Nephron progenitor cell (in vitro differentiated cells): ENCODE data around the gene LRCOL1.

Source experiments
- DNase-seq: peaks from one replicate; pipeline ENCODE4 v3.0.0; 2021
- H3K27ac Mint-ChIP-seq: 2 replicates; pipeline ENCODE4 v1.8.0; 2021; ENCODE audit warnings: mild to moderate bottlenecking, moderate library complexity, mixed read lengths
- H3K27me3 Mint-ChIP-seq: 2 replicates; pipeline ENCODE4 v1.8.0; 2021; ENCODE audit warnings: mild to moderate bottlenecking, low read depth, mixed read lengths; ENCODE audit not compliant: poor library complexity
- H3K36me3 Mint-ChIP-seq: 2 replicates; pipeline ENCODE4 v1.8.0; 2021; ENCODE audit warnings: low read depth, mixed read lengths
- H3K4me1 Mint-ChIP-seq: 2 replicates; pipeline ENCODE4 v1.8.0; 2021; ENCODE audit warnings: mixed read lengths
- H3K4me3 Mint-ChIP-seq: 2 replicates; pipeline ENCODE4 v1.8.0; 2021; ENCODE audit warnings: mild to moderate bottlenecking, moderate library complexity, mixed read lengths
- H3K9me3 Mint-ChIP-seq: 2 replicates; pipeline ENCODE4 v1.8.0; 2021; ENCODE audit warnings: mild to moderate bottlenecking, moderate library complexity, mixed read lengths
- TF ChIP-seq, protein P1 (sequence below): fragments of 200-600 bp; sonication (generic); IDR thresholded peaks from 2 replicates; pipeline ENCODE4 v1.5.0; 2021; ENCODE audit warnings: antibody characterized with exemption

The LRCOL1 gene

DNA sequence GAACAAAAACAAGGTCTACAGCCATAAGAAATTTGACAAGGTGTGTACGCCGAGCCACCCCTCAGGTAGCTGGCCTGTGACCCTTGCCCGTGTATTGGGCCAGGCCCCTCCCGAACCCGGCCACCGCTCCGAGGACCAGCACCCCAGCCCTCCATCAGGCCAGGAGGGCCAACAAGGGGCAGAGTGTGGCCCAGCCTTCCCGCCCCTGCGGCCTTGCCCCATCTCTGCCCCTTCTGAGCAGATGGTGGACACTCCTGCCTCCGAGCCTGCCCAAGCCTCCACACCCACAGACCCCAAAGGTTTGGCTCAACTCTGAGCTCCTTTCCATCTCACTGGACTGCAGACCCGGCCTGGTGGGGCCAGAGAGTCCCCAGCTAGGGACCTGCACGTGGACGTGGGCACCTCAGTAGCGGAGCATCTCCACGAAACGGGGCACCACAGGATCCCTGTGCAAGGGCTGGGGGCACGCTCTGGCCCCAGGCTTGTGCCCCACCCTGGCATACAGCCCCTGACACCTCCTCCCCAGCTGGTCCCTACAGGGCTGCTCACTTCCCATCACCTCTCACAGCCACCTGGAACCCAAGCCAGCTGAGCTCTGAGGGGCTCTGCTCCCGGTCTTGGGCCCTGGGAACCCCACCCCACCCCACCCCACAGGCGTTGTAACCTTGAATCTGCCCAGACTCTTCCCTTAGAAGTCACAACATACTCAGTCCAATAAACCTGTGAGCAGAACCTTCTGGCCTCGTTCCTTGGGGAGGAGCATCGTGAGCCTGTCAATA, 11.5 kb upstream of the LRCOL1 start:
- Mint-ChIP-seq H3K27me3 (peaks cover 38% of the 10 kb centered on the region), H3K4me1 (peaks cover 38% of the 10 kb centered on the region), H3K4me3 (no peak overlapping the region), H3K9me3 (peaks cover 14% of the 10 kb centered on the region), H3K36me3 (peaks cover 18% of the 10 kb centered on the region), H3K27ac (peak overlapping the region; percentile 72)
- TF ChIP-seq, protein P1, sequence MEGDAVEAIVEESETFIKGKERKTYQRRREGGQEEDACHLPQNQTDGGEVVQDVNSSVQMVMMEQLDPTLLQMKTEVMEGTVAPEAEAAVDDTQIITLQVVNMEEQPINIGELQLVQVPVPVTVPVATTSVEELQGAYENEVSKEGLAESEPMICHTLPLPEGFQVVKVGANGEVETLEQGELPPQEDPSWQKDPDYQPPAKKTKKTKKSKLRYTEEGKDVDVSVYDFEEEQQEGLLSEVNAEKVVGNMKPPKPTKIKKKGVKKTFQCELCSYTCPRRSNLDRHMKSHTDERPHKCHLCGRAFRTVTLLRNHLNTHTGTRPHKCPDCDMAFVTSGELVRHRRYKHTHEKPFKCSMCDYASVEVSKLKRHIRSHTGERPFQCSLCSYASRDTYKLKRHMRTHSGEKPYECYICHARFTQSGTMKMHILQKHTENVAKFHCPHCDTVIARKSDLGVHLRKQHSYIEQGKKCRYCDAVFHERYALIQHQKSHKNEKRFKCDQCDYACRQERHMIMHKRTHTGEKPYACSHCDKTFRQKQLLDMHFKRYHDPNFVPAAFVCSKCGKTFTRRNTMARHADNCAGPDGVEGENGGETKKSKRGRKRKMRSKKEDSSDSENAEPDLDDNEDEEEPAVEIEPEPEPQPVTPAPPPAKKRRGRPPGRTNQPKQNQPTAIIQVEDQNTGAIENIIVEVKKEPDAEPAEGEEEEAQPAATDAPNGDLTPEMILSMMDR: no peak
- DNase-seq: no peak

DNA sequence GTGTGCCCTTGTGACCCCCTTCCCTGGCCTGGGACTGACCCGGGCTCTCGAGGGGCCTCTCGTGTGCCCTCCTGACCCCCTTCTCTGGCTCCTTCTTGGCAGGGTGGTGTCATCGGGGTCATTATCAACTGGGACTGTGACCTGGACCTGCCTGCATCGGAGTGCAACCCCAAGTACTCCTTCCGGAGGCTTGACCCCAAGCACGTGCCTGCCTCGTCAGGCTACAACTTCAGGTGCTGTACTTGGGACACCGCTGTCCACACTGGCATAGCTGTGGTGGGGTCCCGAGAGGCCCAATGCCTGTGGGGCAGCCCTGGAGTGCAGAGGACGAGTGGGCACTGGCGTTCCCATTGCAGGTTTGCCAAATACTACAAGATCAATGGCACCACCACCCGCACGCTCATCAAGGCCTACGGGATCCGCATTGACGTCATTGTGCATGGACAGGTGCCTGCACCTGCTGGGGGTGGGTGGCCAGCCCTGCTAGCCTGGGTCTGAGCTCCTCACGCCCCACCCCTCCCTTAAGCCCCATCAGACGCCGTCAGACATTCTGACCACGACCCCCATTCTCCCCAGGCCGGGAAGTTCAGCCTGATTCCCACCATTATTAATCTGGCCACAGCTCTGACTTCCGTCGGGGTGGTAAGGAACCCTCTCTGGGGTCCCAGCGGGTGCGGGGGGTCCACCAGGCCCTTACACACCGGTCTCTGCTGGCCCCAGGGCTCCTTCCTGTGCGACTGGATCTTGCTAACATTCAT, 10.7 kb upstream of the LRCOL1 start:
- Mint-ChIP-seq H3K4me3 (no peak overlapping the region), H3K9me3 (peaks cover 21% of the 10 kb centered on the region), H3K4me1 (peaks cover 38% of the 10 kb centered on the region), H3K36me3 (peaks cover 13% of the 10 kb centered on the region), H3K27ac (no peak overlapping the region), H3K27me3 (peaks cover 46% of the 10 kb centered on the region)
- no peak for DNase-seq
- TF ChIP-seq, protein P1: no peak

DNA sequence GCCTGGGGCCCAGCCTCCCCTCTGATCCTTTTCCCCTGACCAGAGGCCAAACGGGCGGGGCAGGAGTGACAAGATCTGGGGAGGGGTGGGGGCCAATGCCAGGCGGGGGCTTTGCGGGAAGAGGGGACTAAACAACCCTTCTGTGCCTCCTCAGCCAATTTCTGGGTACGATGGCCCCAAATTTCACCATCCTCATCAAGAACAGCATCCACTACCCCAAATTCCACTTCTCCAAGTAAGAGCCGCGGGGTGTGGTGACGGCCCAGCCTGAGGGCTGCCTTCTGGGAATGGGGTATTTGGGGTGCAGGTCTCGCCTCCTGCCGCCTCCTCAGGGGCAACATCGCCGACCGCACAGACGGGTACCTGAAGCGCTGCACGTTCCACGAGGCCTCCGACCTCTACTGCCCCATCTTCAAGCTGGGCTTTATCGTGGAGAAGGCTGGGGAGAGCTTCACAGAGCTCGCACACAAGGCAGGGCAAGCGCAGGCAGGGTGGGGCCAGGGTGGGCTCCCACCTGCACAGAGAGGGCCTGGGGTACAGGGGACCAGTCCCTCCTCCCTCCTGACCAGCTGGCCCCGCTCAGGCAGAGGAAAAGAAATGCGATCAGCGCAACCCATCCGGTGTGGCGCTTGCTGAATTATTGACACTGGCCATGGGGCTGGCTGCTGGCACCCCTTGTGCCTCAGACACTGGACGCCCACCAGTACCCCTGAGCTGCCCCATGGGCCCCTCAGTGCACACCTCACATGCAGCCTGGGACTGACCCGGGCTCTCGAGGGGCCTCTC, 9.9 kb upstream of the LRCOL1 start:
- TF ChIP-seq, protein P1: no peak
- H3K9me3 Mint-ChIP-seq: peaks cover 29% of the 10 kb centered on the region
- H3K4me1 Mint-ChIP-seq: peaks cover 36% of the 10 kb centered on the region
- H3K36me3 Mint-ChIP-seq: peaks cover 12% of the 10 kb centered on the region
- H3K4me3 Mint-ChIP-seq: no peak overlapping the region
- DNase-seq: no peak
- H3K27me3 Mint-ChIP-seq: peaks cover 53% of the 10 kb centered on the region
- H3K27ac Mint-ChIP-seq: no peak overlapping the region

DNA sequence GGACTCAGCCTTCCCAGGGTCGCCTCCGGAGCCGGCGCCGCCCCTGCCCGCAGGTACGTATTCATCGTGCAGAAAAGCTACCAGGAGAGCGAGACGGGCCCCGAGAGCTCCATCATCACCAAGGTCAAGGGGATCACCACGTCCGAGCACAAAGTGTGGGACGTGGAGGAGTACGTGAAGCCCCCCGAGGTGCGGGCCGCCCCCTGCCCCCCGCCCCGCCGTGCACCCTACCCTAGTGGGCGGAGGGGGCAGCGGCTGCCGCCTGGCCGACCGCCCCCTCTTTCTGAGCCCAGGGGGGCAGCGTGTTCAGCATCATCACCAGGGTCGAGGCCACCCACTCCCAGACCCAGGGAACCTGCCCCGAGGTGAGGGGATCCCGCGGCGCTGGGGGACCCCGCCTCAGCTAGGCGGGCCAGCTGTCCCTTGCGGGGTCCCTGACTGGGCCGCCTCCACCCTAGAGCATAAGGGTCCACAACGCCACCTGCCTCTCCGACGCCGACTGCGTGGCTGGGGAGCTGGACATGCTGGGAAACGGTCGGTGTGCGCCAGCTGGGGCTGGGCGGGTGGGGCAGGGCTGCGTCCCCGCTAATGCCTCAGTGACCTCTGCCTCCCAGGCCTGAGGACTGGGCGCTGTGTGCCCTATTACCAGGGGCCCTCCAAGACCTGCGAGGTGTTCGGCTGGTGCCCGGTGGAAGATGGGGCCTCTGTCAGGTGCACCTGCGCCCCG, 9.2 kb upstream of the LRCOL1 start:
- Mint-ChIP-seq H3K4me3 (no peak overlapping the region), H3K4me1 (peaks cover 40% of the 10 kb centered on the region), H3K36me3 (peaks cover 11% of the 10 kb centered on the region), H3K27ac (no peak overlapping the region), H3K27me3 (peaks cover 61% of the 10 kb centered on the region), H3K9me3 (peaks cover 36% of the 10 kb centered on the region)
- TF ChIP-seq, protein P1: no peak
- no peak for DNase-seq

DNA sequence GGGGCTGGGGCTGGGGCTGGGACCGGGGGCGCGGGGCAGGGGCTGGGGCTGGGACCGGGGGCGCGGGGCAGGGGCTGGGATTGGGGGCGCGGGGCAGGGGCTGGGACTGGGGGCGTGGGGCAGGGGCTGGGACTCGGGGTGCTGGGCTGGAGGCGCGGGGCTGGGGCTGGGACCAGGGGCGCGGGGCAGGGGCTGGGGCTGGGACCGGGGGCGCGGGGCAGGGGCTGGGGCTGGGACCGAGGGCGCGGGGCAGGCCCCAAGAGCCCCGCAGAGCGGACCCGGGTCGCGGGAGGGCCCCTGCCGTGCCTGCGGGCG, 8.6 kb upstream of the LRCOL1 start:
- no peak overlapping the region for H3K4me3 Mint-ChIP-seq
- H3K9me3 Mint-ChIP-seq: peaks cover 36% of the 10 kb centered on the region

More for the DNA sequence above, 8.6 kb upstream of the LRCOL1 start:
- DNase-seq: no peak
- Mint-ChIP-seq H3K36me3 (peaks cover 11% of the 10 kb centered on the region), H3K4me1 (peaks cover 39% of the 10 kb centered on the region), H3K27me3 (peaks cover 64% of the 10 kb centered on the region), H3K27ac (no peak overlapping the region)
- TF ChIP-seq, protein P1: no peak
